ENCODE measurements around the gene PRKAG2.
"Not testable (repeated sequence)": the region's sequence is repeated elsewhere in the genome, so short reads cannot be mapped to it uniquely, and the experiment has no call there.

Gene PRKAG2

GRCh38 chr7:151754688-151755130 is 122.2 kb downstream of the PRKAG2 start:
- no peak for DNase-seq (ENCODE audit: low read depth, low spot score)
- Histone ChIP-seq H3K36me3 (ENCODE audit: insufficient read depth, low read length) (no peaks in the 10 kb centered on the region), H3K9ac (ENCODE audit: insufficient read length) (no peak overlapping the region), H3K9me3 (ENCODE audit: low read depth, low read length) (no peaks in the 10 kb centered on the region), H3K27ac (no peak overlapping the region), H3K4me3 (no peak overlapping the region)
- no peak for TF ChIP-seq POLR2AphosphoS5 (IDR thresholded peaks at IDR 0.05; ENCODE audit: borderline replicate concordance, low read depth, low read length)
- TF ChIP-seq FOXP2 (optimal IDR thresholded peaks at IDR 0.05; ENCODE audit: control extremely low read depth, extremely low read length, insufficient read depth): no peak
- TF ChIP-seq EZH2 (IDR thresholded peaks at IDR 0.05): no peak

GRCh38 chr7:151754142-151754590 is 122.7 kb downstream of the PRKAG2 start:
- peak; percentile 34 for DNase-seq (ENCODE audit: low read depth, low spot score)
- H3K4me3 ChIP-seq: no peak overlapping the region
- H3K9me3 ChIP-seq (ENCODE audit: low read depth, low read length): no peaks in the 10 kb centered on the region
- no peak overlapping the region for H3K27ac ChIP-seq
- no peak for TF ChIP-seq FOXP2 (optimal IDR thresholded peaks at IDR 0.05; ENCODE audit: control extremely low read depth, extremely low read length, insufficient read depth)
- no peak for TF ChIP-seq EZH2 (IDR thresholded peaks at IDR 0.05)
- no peak for TF ChIP-seq POLR2AphosphoS5 (IDR thresholded peaks at IDR 0.05; ENCODE audit: borderline replicate concordance, low read depth, low read length)
- H3K36me3 ChIP-seq (ENCODE audit: insufficient read depth, low read length): no peaks in the 10 kb centered on the region
- no peak overlapping the region for H3K9ac ChIP-seq (ENCODE audit: insufficient read length)

- H3K36me3 ChIP-seq (ENCODE audit: insufficient read depth, low read length): no peaks in the 10 kb centered on the region
- TF ChIP-seq FOXP2 (optimal IDR thresholded peaks at IDR 0.05; ENCODE audit: control extremely low read depth, extremely low read length, insufficient read depth) (no peak), POLR2AphosphoS5 (IDR thresholded peaks at IDR 0.05; ENCODE audit: borderline replicate concordance, low read depth, low read length) (no peak), EZH2 (IDR thresholded peaks at IDR 0.05) (no peak)
- no peak overlapping the region for H3K4me3 ChIP-seq
- no peak overlapping the region for H3K9ac ChIP-seq (ENCODE audit: insufficient read length)
- no peaks in the 10 kb centered on the region for H3K9me3 ChIP-seq (ENCODE audit: low read depth, low read length)
- DNase-seq (ENCODE audit: low read depth, low spot score): no peak
- no peak overlapping the region for H3K27ac ChIP-seq
Measured at GRCh38 chr7:151752816-151753595, 123.9 kb downstream of the PRKAG2 start.

GRCh38 chr7:151752037-151752436 is 124.9 kb downstream of the PRKAG2 start:
- H3K36me3 ChIP-seq (ENCODE audit: insufficient read depth, low read length): no peaks in the 10 kb centered on the region
- no peak for DNase-seq (ENCODE audit: low read depth, low spot score)
- no peak overlapping the region for H3K9ac ChIP-seq (ENCODE audit: insufficient read length)
- no peaks in the 10 kb centered on the region for H3K9me3 ChIP-seq (ENCODE audit: low read depth, low read length)
- H3K27ac ChIP-seq: no peak overlapping the region
- no peak overlapping the region for H3K4me3 ChIP-seq
- TF ChIP-seq POLR2AphosphoS5 (IDR thresholded peaks at IDR 0.05; ENCODE audit: borderline replicate concordance, low read depth, low read length): no peak
- no peak for TF ChIP-seq EZH2 (IDR thresholded peaks at IDR 0.05)
- TF ChIP-seq FOXP2 (optimal IDR thresholded peaks at IDR 0.05; ENCODE audit: control extremely low read depth, extremely low read length, insufficient read depth): no peak

DNA sequence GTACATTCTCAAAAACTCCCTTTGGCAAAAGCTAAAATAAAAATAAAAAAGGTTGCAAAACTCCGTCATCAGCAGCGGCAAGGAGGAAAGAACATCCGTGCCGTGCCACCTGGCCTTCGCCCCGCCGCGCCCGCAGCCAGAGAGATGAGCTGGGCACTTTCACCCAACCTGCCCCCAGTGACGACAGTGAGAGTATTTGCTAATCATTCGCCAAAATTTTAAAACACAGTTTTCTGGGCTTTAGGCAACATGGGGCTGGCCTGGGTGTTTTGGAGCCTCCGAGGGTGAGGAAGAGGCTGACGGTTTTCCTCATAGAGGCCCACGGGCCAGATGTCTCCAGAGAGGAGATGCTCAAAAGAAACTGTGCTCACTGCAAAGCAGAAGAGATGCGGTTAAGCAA is 128.2 kb downstream of the PRKAG2 start:
- Histone ChIP-seq H3K27ac (no peak overlapping the region), H3K4me3 (no peak overlapping the region), H3K9ac (ENCODE audit: insufficient read length) (no peak overlapping the region), H3K36me3 (ENCODE audit: insufficient read depth, low read length) (no peaks in the 10 kb centered on the region), H3K9me3 (ENCODE audit: low read depth, low read length) (no peaks in the 10 kb centered on the region)
- TF ChIP-seq POLR2AphosphoS5 (IDR thresholded peaks at IDR 0.05; ENCODE audit: borderline replicate concordance, low read depth, low read length): no peak
- no peak for TF ChIP-seq EZH2 (IDR thresholded peaks at IDR 0.05)
- no peak for DNase-seq (ENCODE audit: low read depth, low spot score)

- not testable (repeated sequence) for H3K36me3 ChIP-seq (ENCODE audit: insufficient read depth, low read length); H3K9me3 ChIP-seq (ENCODE audit: low read depth, low read length); H3K27ac ChIP-seq
Measured at GRCh38 chr7:151748021-151748420, 128.9 kb downstream of the PRKAG2 start.

DNA sequence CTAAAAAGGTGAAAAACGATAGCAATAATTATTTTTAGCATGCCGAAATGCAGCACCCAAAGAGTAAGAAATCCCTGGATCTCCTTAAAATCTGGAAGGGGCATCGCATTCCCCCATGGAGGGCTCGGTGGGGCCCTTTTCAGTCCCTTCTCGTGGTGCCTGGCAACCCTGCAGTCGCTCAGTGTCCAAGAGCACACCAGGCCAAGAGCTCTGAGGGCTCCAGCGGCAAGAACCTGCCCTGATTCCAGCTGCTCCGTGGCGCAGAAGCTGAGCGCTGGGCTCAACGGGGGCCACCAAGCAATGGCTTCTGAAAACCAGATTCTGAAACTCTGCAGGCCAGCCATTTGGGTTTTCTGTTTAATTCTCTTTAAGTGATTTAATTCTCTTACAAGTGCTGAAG is 131.2 kb downstream of the PRKAG2 start:
- DNase-seq (ENCODE audit: low read depth, low spot score): no peak
- no peaks in the 10 kb centered on the region for H3K36me3 ChIP-seq (ENCODE audit: insufficient read depth, low read length)
- no peak overlapping the region for H3K9ac ChIP-seq (ENCODE audit: insufficient read length)
- no peaks in the 10 kb centered on the region for H3K9me3 ChIP-seq (ENCODE audit: low read depth, low read length)
- TF ChIP-seq POLR2AphosphoS5 (IDR thresholded peaks at IDR 0.05; ENCODE audit: borderline replicate concordance, low read depth, low read length) (no peak), FOXP2 (optimal IDR thresholded peaks at IDR 0.05; ENCODE audit: control extremely low read depth, extremely low read length, insufficient read depth) (no peak), EZH2 (IDR thresholded peaks at IDR 0.05) (no peak)
- H3K4me3 ChIP-seq: no peak overlapping the region
- H3K27ac ChIP-seq: no peak overlapping the region

More at GRCh38 chr7:151748021-151748420, 128.9 kb downstream of the PRKAG2 start:
- not testable (repeated sequence) for H3K4me3 ChIP-seq; DNase-seq (ENCODE audit: low read depth, low spot score); H3K9ac ChIP-seq (ENCODE audit: insufficient read length)

GRCh38 chr7:151744656-151745638 is 132.0 kb downstream of the PRKAG2 start:
- Histone ChIP-seq H3K27ac (no peak overlapping the region), H3K9ac (ENCODE audit: insufficient read length) (no peak overlapping the region), H3K4me3 (no peak overlapping the region)

More at GRCh38 chr7:151744656-151745638, 132.0 kb downstream of the PRKAG2 start:
- TF ChIP-seq EZH2 (IDR thresholded peaks at IDR 0.05): no peak
- TF ChIP-seq POLR2AphosphoS5 (IDR thresholded peaks at IDR 0.05; ENCODE audit: borderline replicate concordance, low read depth, low read length): no peak
- TF ChIP-seq FOXP2 (optimal IDR thresholded peaks at IDR 0.05; ENCODE audit: control extremely low read depth, extremely low read length, insufficient read depth): no peak
- Histone ChIP-seq H3K9me3 (ENCODE audit: low read depth, low read length) (no peaks in the 10 kb centered on the region), H3K36me3 (ENCODE audit: insufficient read depth, low read length) (no peaks in the 10 kb centered on the region)
- no peak for DNase-seq (ENCODE audit: low read depth, low spot score)

Measured in SK-N-MC (cell line).